Measurements from ENCODE around the gene SLC16A2.
A peak's percentile ranks its signal among the peaks of the same experiment; 100 is the strongest.
"Not testable (repeated sequence)": the region's sequence is repeated elsewhere in the genome, so short reads cannot be mapped to it uniquely, and the experiment has no call there.

Gene SLC16A2

GRCh38 chrX:74510401-74510800 lies 89.1 kb downstream of the SLC16A2 start:
- DNase-seq, result no peak

GRCh38 chrX:74511704-74512103 lies 90.4 kb downstream of the SLC16A2 start:
- DNase-seq, result no peak

- DNase-seq, result no peak
These were observed 93.1 kb downstream of the SLC16A2 start for GRCh38 chrX:74514384-74514783.

- DNase-seq, result no peak
These were observed 94.1 kb downstream of the SLC16A2 start for GRCh38 chrX:74515356-74515755.

- DNase-seq, result not testable (repeated sequence)
These were observed 94.7 kb downstream of the SLC16A2 start for GRCh38 chrX:74516013-74516412.

- no peak for DNase-seq
These were observed 98.6 kb downstream of the SLC16A2 start for GRCh38 chrX:74519870-74520269.

GRCh38 chrX:74520291-74520690 lies 99.0 kb downstream of the SLC16A2 start:
- DNase-seq, result no peak

GRCh38 chrX:74520896-74521295 lies 99.6 kb downstream of the SLC16A2 start:
- DNase-seq, result no peak

- no peak for DNase-seq
These were observed 100.9 kb downstream of the SLC16A2 start for GRCh38 chrX:74521961-74522751.

- DNase-seq, result no peak
These were observed 101.9 kb downstream of the SLC16A2 start for GRCh38 chrX:74523224-74523623.

GRCh38 chrX:74523870-74524735 lies 102.8 kb downstream of the SLC16A2 start:
- DNase-seq, result no peak

GRCh38 chrX:74525116-74525515 lies 103.8 kb downstream of the SLC16A2 start:
- no peak for DNase-seq

- DNase-seq, result no peak
These were observed 105.5 kb downstream of the SLC16A2 start for GRCh38 chrX:74526764-74527163.

- no peak for DNase-seq
These were observed 106.1 kb downstream of the SLC16A2 start for GRCh38 chrX:74527350-74527749.

- DNase-seq, result no peak
These were observed 108.0 kb downstream of the SLC16A2 start for GRCh38 chrX:74529311-74529710.

- no peak for DNase-seq
These were observed 109.8 kb downstream of the SLC16A2 start for GRCh38 chrX:74531081-74531480.

GRCh38 chrX:74534569-74535038 lies 113.3 kb downstream of the SLC16A2 start:
- DNase-seq, result no peak

GRCh38 chrX:74535086-74535407 lies 113.8 kb downstream of the SLC16A2 start:
- no peak for DNase-seq

- peak; percentile 79 for DNase-seq
These were observed 114.3 kb downstream of the SLC16A2 start for GRCh38 chrX:74535408-74536151.

- DNase-seq, result peak; percentile 83
These were observed 115.0 kb downstream of the SLC16A2 start for GRCh38 chrX:74536152-74536831.

- no peak for DNase-seq
These were observed 115.6 kb downstream of the SLC16A2 start for GRCh38 chrX:74536832-74537371.

GRCh38 chrX:74540635-74541249 lies 119.4 kb downstream of the SLC16A2 start:
- no peak for DNase-seq

Measured in NCI-H1694 treated with DMSO at 0.1 percent for 48 hours (cell line).